Fibroblast of skin of right biceps (primary cell): ENCODE data around the gene PLPP3.
A peak's percentile ranks its signal among the peaks of the same experiment; 100 is the strongest.
"Not testable (repeated sequence)": the region's sequence is repeated elsewhere in the genome, so short reads cannot be mapped to it uniquely, and the experiment has no call there.

Source experiments
- DNase-seq: peaks from one replicate; pipeline ENCODE4 v3.0.0-alpha.2; 2013

PLPP3 gene

GRCh38 chr1:56578963-56579875, at the start of gene PLPP3:
TSS of gene PLPP3 (minus strand) at chr1:56579563. CDS start at chr1:56579016, 547 bp downstream.
- peak; percentile 98 for DNase-seq

- DNase-seq, result peak; percentile 28
Measured at GRCh38 chr1:56627636-56628039, 48.3 kb upstream of the PLPP3 start.

- peak; percentile 47 for DNase-seq
Measured at GRCh38 chr1:56627019-56627635, 47.8 kb upstream of the PLPP3 start.

GRCh38 chr1:56626546-56626945, 47.2 kb upstream of the PLPP3 start:
- peak; percentile 62 for DNase-seq

- DNase-seq, result peak; percentile 12
Measured at GRCh38 chr1:56625819-56626440, 46.6 kb upstream of the PLPP3 start.

GRCh38 chr1:56617141-56617540, 37.8 kb upstream of the PLPP3 start:
- peak; percentile 55 for DNase-seq

- not testable (repeated sequence) for DNase-seq
Measured at GRCh38 chr1:56610770-56611169, 31.4 kb upstream of the PLPP3 start.

- DNase-seq, result not testable (repeated sequence)
Measured at GRCh38 chr1:56610097-56610496, 30.7 kb upstream of the PLPP3 start.

- not testable (repeated sequence) for DNase-seq
Measured at GRCh38 chr1:56595397-56596191, 16.2 kb upstream of the PLPP3 start.

GRCh38 chr1:56591909-56592308, 12.5 kb upstream of the PLPP3 start:
- no peak for DNase-seq

- peak; percentile 49 for DNase-seq
Measured at GRCh38 chr1:56590520-56591011, 11.2 kb upstream of the PLPP3 start.

- DNase-seq, result no peak
Measured at GRCh38 chr1:56589369-56589768, 10.0 kb upstream of the PLPP3 start.

GRCh38 chr1:56586502-56586901, 7.1 kb upstream of the PLPP3 start:
- no peak for DNase-seq

GRCh38 chr1:56585985-56586384, 6.6 kb upstream of the PLPP3 start:
- no peak for DNase-seq

- DNase-seq, result peak; percentile 70
Measured at GRCh38 chr1:56584910-56585528, 5.7 kb upstream of the PLPP3 start.

- no peak for DNase-seq
Measured at GRCh38 chr1:56583957-56584468, 4.7 kb upstream of the PLPP3 start.

GRCh38 chr1:56580771-56581170, 1.4 kb upstream of the PLPP3 start:
- DNase-seq, result no peak

- DNase-seq, result peak; percentile 35
Measured at GRCh38 chr1:56578138-56578962, 1.0 kb downstream of the PLPP3 start.

- no peak for DNase-seq
Measured at GRCh38 chr1:56577406-56578137, 1.8 kb downstream of the PLPP3 start.

GRCh38 chr1:56576880-56577405, 2.4 kb downstream of the PLPP3 start:
- peak; percentile 63 for DNase-seq
